C4-2B (cell line): ENCODE measurements around the gene MCU.

ENCODE experiments used
- ZFX ChIP-seq: fragments of 450-650 bp; IDR thresholded peaks from 2 replicates; pipeline ENCODE4 v1.6.1; 2017
- TF ChIP-seq, protein P1 (sequence below): fragments of 450-650 bp; conservative IDR thresholded peaks from 2 replicates; pipeline ENCODE4 v1.5.1; 2017; ENCODE audit warnings: mild to moderate bottlenecking

DNA sequence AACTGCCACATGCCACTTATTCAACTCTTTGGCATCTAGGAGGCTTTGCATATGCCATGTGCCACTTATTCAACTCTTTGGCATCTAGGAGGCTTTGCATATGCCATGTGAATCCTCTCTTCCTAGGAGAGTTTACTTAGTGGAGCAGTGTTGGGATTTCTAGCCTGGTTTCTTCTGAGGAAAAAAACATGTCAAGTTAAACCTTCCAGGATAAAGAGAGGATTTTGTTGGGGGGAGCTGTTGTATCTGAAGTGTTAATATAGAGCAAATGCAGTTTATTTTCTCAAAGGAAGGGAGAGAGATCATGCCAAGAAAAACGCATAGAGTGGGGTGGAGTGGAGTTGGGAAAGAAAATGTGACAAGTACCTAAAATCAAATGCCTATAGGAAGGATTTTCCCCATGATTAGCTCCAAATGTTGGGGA lies 91.5 kb downstream of the MCU start:
- TF ChIP-seq, protein P1, sequence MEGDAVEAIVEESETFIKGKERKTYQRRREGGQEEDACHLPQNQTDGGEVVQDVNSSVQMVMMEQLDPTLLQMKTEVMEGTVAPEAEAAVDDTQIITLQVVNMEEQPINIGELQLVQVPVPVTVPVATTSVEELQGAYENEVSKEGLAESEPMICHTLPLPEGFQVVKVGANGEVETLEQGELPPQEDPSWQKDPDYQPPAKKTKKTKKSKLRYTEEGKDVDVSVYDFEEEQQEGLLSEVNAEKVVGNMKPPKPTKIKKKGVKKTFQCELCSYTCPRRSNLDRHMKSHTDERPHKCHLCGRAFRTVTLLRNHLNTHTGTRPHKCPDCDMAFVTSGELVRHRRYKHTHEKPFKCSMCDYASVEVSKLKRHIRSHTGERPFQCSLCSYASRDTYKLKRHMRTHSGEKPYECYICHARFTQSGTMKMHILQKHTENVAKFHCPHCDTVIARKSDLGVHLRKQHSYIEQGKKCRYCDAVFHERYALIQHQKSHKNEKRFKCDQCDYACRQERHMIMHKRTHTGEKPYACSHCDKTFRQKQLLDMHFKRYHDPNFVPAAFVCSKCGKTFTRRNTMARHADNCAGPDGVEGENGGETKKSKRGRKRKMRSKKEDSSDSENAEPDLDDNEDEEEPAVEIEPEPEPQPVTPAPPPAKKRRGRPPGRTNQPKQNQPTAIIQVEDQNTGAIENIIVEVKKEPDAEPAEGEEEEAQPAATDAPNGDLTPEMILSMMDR, result no peak
- TF ChIP-seq ZFX, result no peak
